ENCODE measurements around the gene ST6GALNAC6.

DNA sequence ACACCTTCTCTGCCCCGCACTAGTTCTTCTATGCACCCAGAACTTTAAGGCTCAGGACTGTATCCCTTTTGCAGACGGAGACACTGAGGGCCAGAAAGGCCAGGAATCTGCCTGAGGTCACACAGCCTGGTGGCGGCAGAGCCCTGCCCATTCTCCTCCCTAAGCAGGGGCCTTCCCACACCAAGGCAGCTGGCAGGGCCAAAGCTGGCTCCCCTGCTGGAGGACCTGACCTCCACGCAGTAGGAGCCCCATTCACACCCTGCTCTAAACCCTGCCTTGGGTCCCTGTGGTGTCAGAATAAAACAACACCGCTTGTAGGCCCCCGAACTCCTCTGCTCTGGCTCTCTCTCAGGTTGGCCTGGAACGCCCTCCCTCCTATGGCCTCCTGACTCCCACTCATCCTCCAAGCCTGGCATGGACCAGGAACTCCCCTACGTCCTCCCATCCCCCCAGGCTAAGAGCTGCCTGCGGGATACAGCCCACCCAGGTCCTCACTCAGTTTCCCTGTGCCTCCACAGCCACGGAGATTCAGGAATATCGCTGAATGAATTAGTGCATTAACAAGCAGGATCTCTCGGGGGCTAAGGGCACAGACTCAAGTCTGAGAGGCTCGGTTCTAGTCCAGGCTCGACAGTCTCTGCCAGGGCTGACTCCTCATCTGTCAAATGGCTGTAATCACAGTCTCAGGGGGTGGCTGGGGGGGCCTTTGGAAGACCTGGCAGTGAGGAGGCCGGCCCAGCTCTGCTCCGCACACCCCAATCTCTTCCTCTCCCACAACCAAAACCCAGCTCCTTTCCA is 2.8 kb downstream of the ST6GALNAC6 start:
- TF ChIP-seq, protein P1, sequence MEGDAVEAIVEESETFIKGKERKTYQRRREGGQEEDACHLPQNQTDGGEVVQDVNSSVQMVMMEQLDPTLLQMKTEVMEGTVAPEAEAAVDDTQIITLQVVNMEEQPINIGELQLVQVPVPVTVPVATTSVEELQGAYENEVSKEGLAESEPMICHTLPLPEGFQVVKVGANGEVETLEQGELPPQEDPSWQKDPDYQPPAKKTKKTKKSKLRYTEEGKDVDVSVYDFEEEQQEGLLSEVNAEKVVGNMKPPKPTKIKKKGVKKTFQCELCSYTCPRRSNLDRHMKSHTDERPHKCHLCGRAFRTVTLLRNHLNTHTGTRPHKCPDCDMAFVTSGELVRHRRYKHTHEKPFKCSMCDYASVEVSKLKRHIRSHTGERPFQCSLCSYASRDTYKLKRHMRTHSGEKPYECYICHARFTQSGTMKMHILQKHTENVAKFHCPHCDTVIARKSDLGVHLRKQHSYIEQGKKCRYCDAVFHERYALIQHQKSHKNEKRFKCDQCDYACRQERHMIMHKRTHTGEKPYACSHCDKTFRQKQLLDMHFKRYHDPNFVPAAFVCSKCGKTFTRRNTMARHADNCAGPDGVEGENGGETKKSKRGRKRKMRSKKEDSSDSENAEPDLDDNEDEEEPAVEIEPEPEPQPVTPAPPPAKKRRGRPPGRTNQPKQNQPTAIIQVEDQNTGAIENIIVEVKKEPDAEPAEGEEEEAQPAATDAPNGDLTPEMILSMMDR (IDR thresholded peaks at IDR 0.05) = no peak
- TF ChIP-seq POLR2A (IDR thresholded peaks at IDR 0.05) = no peak
